SU-DHL-6 (cell line): Measurements from ENCODE around the gene GNG14.
"Not testable (repeated sequence)": the region's sequence is repeated elsewhere in the genome, so short reads cannot be mapped to it uniquely, and the experiment has no call there.

ENCODE experiments used
- H2AFZ ChIP-seq: fragments of 200-600 bp; sonication (generic); 2 replicates; pipeline ENCODE4 v1.6.1; 2014; ENCODE audit warnings: low read depth, mild to moderate bottlenecking, moderate library complexity, mixed read lengths, antibody characterized with exemption, low read length; ENCODE audit not compliant: severe bottlenecking
- H3F3A ChIP-seq: fragments of 200-600 bp; shearing (Covaris generic); 2 replicates; pipeline ENCODE4 v1.6.0; 2016; ENCODE audit warnings: antibody characterized with exemption, mild to moderate bottlenecking; ENCODE audit not compliant: insufficient read depth
- H3K27ac ChIP-seq: fragments of 200-600 bp; sonication (generic); 2 replicates; pipeline ENCODE4 v1.5.1; 2016; ENCODE audit warnings: low read depth, mild to moderate bottlenecking, low read length, moderate library complexity, mixed read lengths
- H3K27me3 ChIP-seq: fragments of 200-600 bp; sonication (generic), shearing (Covaris generic); 2 replicates; pipeline ENCODE4 v1.6.0; 2014; ENCODE audit warnings: mild to moderate bottlenecking, low read length
- H3K36me3 ChIP-seq: fragments of 200-600 bp; sonication (generic); 2 replicates; pipeline ENCODE4 v1.6.1; 2014; ENCODE audit warnings: mild to moderate bottlenecking, low read length, mixed read lengths
- H3K4me2 ChIP-seq: fragments of 300-600, 200-600 bp; shearing (Covaris generic), sonication (generic); 2 replicates; pipeline ENCODE4 v1.6.0; 2014; ENCODE audit warnings: low read length, low read depth, mild to moderate bottlenecking; ENCODE audit not compliant: poor library complexity, severe bottlenecking
- H3K4me3 ChIP-seq: fragments of 200-600 bp; sonication (generic); 2 replicates; pipeline ENCODE4 v1.5.1; 2014; ENCODE audit warnings: antibody characterized with exemption, low read length, mild to moderate bottlenecking, mixed read lengths; ENCODE audit not compliant: insufficient read depth, poor library complexity, severe bottlenecking
- H3K79me2 ChIP-seq: fragments of 200-600 bp; sonication (generic); 2 replicates; pipeline ENCODE4 v1.6.1; 2014; ENCODE audit warnings: mild to moderate bottlenecking, low read length, moderate library complexity; ENCODE audit not compliant: insufficient read depth
- H3K9ac ChIP-seq: fragments of 200-600 bp; sonication (generic); 2 replicates; pipeline ENCODE4 v1.7.0; 2014; ENCODE audit warnings: mild to moderate bottlenecking, low read length
- H3K9me2 ChIP-seq: fragments of 200-600 bp; sonication (generic); replicated peaks from 2 replicates; pipeline ENCODE4 v1.6.1; 2014; ENCODE audit warnings: low read length; ENCODE audit not compliant: insufficient read depth
- H3K9me3 ChIP-seq: fragments of 200-600 bp; sonication (generic); 2 replicates; pipeline ENCODE4 v1.6.1; 2014; ENCODE audit warnings: low read length, mixed read lengths; ENCODE audit not compliant: insufficient read depth
- H4K20me1 ChIP-seq: fragments of 200-600 bp; sonication (generic); 2 replicates; pipeline ENCODE4 v1.6.1; 2014; ENCODE audit warnings: low read depth, mild to moderate bottlenecking, antibody characterized with exemption, low read length, moderate library complexity, mixed read lengths
- CTCF ChIP-seq: fragments of 200-600 bp; sonication (generic); IDR thresholded peaks from one replicate; pipeline ENCODE4 v1.5.1; 2017; ENCODE audit warnings: antibody characterized with exemption, mild to moderate bottlenecking, low read length, moderate library complexity; ENCODE audit not compliant: insufficient read depth, poor library complexity, severe bottlenecking
- EZH2phosphoT487 ChIP-seq: fragments of 200-600 bp; sonication (generic), shearing (Covaris generic); conservative IDR thresholded peaks from 2 replicates; pipeline ENCODE4 v1.6.1; 2018; ENCODE audit warnings: mild to moderate bottlenecking, antibody characterized with exemption, low read length, moderate library complexity, mixed read lengths

The GNG14 gene

GRCh38 chr19:12642506-12642905, 45.3 kb upstream of the GNG14 start:
- no peaks in the 10 kb centered on the region for H3K27me3 ChIP-seq
- H3K27ac ChIP-seq: no peak overlapping the region
- H2AFZ ChIP-seq: no peak overlapping the region
- no peaks in the 10 kb centered on the region for H3F3A ChIP-seq
- H3K4me2 ChIP-seq: no peak overlapping the region
- no peaks in the 10 kb centered on the region for H4K20me1 ChIP-seq
- H3K4me3 ChIP-seq: no peak overlapping the region
- H3K36me3 ChIP-seq: no peaks in the 10 kb centered on the region
- H3K9me3 ChIP-seq: no peaks in the 10 kb centered on the region
- H3K9me2 ChIP-seq: no peaks in the 10 kb centered on the region
- no peak for TF ChIP-seq EZH2phosphoT487
- no peak overlapping the region for H3K9ac ChIP-seq
- H3K79me2 ChIP-seq: no peaks in the 10 kb centered on the region

- not testable (repeated sequence) for H3K9ac ChIP-seq, H3K4me3 ChIP-seq, H3K27me3 ChIP-seq, H3F3A ChIP-seq, H3K9me3 ChIP-seq, H3K4me2 ChIP-seq, H3K27ac ChIP-seq, H3K79me2 ChIP-seq, H3K36me3 ChIP-seq, H4K20me1 ChIP-seq, H2AFZ ChIP-seq, H3K9me2 ChIP-seq
Observed at GRCh38 chr19:12643716-12644115, 44.1 kb upstream of the GNG14 start.

- Histone ChIP-seq H2AFZ (no peak overlapping the region), H4K20me1 (no peaks in the 10 kb centered on the region), H3K79me2 (no peaks in the 10 kb centered on the region), H3K9ac (no peak overlapping the region), H3K4me2 (no peak overlapping the region), H3F3A (no peaks in the 10 kb centered on the region), H3K4me3 (no peak overlapping the region), H3K27me3 (no peaks in the 10 kb centered on the region), H3K9me3 (no peaks in the 10 kb centered on the region), H3K36me3 (no peaks in the 10 kb centered on the region), H3K27ac (no peak overlapping the region), H3K9me2 (no peaks in the 10 kb centered on the region)
- no peak for TF ChIP-seq CTCF
- TF ChIP-seq EZH2phosphoT487: no peak
Observed at GRCh38 chr19:12646551-12646950, 41.2 kb upstream of the GNG14 start.

GRCh38 chr19:12647047-12647446, 40.8 kb upstream of the GNG14 start:
- Histone ChIP-seq H3K4me3 (no peak overlapping the region), H2AFZ (no peak overlapping the region), H3F3A (no peaks in the 10 kb centered on the region), H3K27me3 (no peaks in the 10 kb centered on the region), H3K9me3 (no peaks in the 10 kb centered on the region), H3K9ac (no peak overlapping the region), H3K9me2 (no peaks in the 10 kb centered on the region), H4K20me1 (no peaks in the 10 kb centered on the region), H3K36me3 (no peaks in the 10 kb centered on the region), H3K79me2 (no peaks in the 10 kb centered on the region), H3K4me2 (no peak overlapping the region), H3K27ac (no peak overlapping the region)
- TF ChIP-seq CTCF (no peak), EZH2phosphoT487 (no peak)
